GM12878 (cell line): ENCODE results near the gene C6orf15. TPM values are rescaled to one million over a fixed set of nuclear protein-coding genes. Genes with fewer than 3 reads are reported as not detected.
A peak's percentile ranks its signal among the peaks of the same experiment; 100 is the strongest.

Source experiments
- CBFB ChIP-seq: IDR thresholded peaks from 2 replicates; pipeline ENCODE4 v1.6.1; 2016; ENCODE audit warnings: antibody characterized with exemption, low read depth
- CEBPB ChIP-seq, 2 experiments: fragments of 150-350 bp in 1 of 2; IDR thresholded peaks; 2 replicates each; pipeline ENCODE4 v1.6.1; 2012 to 2014; ENCODE audit warnings: low read depth in 2 of 2, low read length in 2 of 2, borderline replicate concordance in 1 of 2, inconsistent platforms in 1 of 2
- CHD2 ChIP-seq: IDR thresholded peaks from 2 replicates; pipeline ENCODE4 v1.6.1; 2011; ENCODE audit warnings: low read depth, low read length, improper control_type of control experiment, borderline replicate concordance
- CTCF ChIP-seq, 3 experiments: IDR thresholded peaks in 2 of 3; conservative IDR thresholded peaks in 1 of 3; 2 replicates each; pipeline ENCODE4 v1.5.1; 2011; ENCODE audit warnings: low read depth in 3 of 3, low read length in 3 of 3, mild to moderate bottlenecking in 3 of 3, control low read depth in 2 of 3, moderate library complexity in 2 of 3, inconsistent platforms in 1 of 3, mixed read lengths in 1 of 3; ENCODE audit not compliant: control insufficient read depth in 2 of 3, insufficient read depth in 1 of 3; ENCODE audit errors: extremely low read depth in 1 of 3
- ELK1 ChIP-seq: IDR thresholded peaks from 2 replicates; pipeline ENCODE4 v1.6.1; 2012; ENCODE audit warnings: low read depth, low read length, improper control_type of control experiment
- EZH2 ChIP-seq: IDR thresholded peaks from 2 replicates; pipeline ENCODE4 v1.6.1; 2012; ENCODE audit warnings: low read depth, mild to moderate bottlenecking, control low read depth, inconsistent platforms, low read length, borderline replicate concordance; ENCODE audit not compliant: control insufficient read depth
- FOXM1 ChIP-seq: IDR thresholded peaks from 2 replicates; pipeline ENCODE4 v1.6.1; 2012; ENCODE audit warnings: low read depth, mild to moderate bottlenecking, inconsistent platforms, low read length, moderate library complexity
- HDAC2 ChIP-seq: fragments of 200-600 bp; sonication (generic); IDR thresholded peaks from 2 replicates; pipeline ENCODE4 v1.6.1; 2017
- JUNB ChIP-seq: IDR thresholded peaks from 2 replicates; pipeline ENCODE4 v1.6.1; 2016; ENCODE audit warnings: antibody characterized with exemption, mild to moderate bottlenecking
- KAT2A ChIP-seq: conservative IDR thresholded peaks from 2 replicates; pipeline ENCODE4 v1.6.1; 2011; ENCODE audit warnings: low read depth, low read length; ENCODE audit not compliant: control insufficient read depth
- MEF2A ChIP-seq: IDR thresholded peaks from 2 replicates; pipeline ENCODE4 v1.6.1; 2011; ENCODE audit warnings: low read depth, mild to moderate bottlenecking, low read length, moderate library complexity; ENCODE audit not compliant: insufficient read depth
- MTA2 ChIP-seq: fragments of 450-650 bp; IDR thresholded peaks from 2 replicates; pipeline ENCODE4 v1.6.1; 2016; ENCODE audit warnings: low read depth, mild to moderate bottlenecking, moderate library complexity
- MYC ChIP-seq: IDR thresholded peaks from 2 replicates; pipeline ENCODE4 v1.6.1; 2011; ENCODE audit warnings: mild to moderate bottlenecking, low read length, moderate library complexity, inconsistent platforms; ENCODE audit not compliant: insufficient read depth, insufficient replicate concordance, insufficient read length, severe bottlenecking
- PAX5 ChIP-seq: IDR thresholded peaks from 2 replicates; pipeline ENCODE4 v1.6.1; 2011; ENCODE audit warnings: low read depth, low read length, borderline replicate concordance
- PAX8 ChIP-seq: fragments of 450-650 bp; IDR thresholded peaks from 2 replicates; pipeline ENCODE4 v1.6.1; 2017; ENCODE audit warnings: mild to moderate bottlenecking, moderate library complexity
- RCOR1 ChIP-seq: conservative IDR thresholded peaks from 2 replicates; pipeline ENCODE4 v1.6.1; 2012; ENCODE audit warnings: low read depth, low read length, improper control_type of control experiment
- SMC3 ChIP-seq: IDR thresholded peaks from 2 replicates; pipeline ENCODE4 v1.6.1; 2011; ENCODE audit warnings: low read length, improper control_type of control experiment, borderline replicate concordance
- ZBTB40 ChIP-seq: fragments of 450-650 bp; IDR thresholded peaks from 2 replicates; pipeline ENCODE4 v1.6.1; 2016; ENCODE audit warnings: mild to moderate bottlenecking, moderate library complexity, borderline replicate concordance
- ZNF622 ChIP-seq: fragments of 450-650 bp; IDR thresholded peaks from 2 replicates; pipeline ENCODE4 v1.6.1; 2017; ENCODE audit warnings: mild to moderate bottlenecking, inconsistent platforms
- polyA plus RNA-seq, 11 experiments: library from polyadenylated mRNA; depleted of rRNA in 4 of 11; unstranded in 6 of 11; stranded (reverse) in 5 of 11; fragments of >200 nt; fragmentation: Nextera tagmentation in 4 of 11; fragmentation: Illumina TruSeq in 1 of 11; extraction: Ambion mirVana in 4 of 11; extraction: Trizol in 1 of 11; gene quantifications; 1 replicate in 1 of 11; 2 replicates in 10 of 11; pipeline versions ENCODE4 v1.2.1 to v1.2.3, GENCODE V29; 2011 to 2016; ENCODE audit warnings: inconsistent platforms in 2 of 11, missing spikeins in 2 of 11, low read depth in 1 of 11
- total RNA-seq, 4 experiments: library from RNA; depleted of rRNA in 3 of 4; stranded (reverse); fragments of >200 nt in 3 of 4; fragmentation: Illumina TruSeq in 1 of 4; extraction: Trizol in 1 of 4; gene quantifications; 2 replicates each; pipeline versions ENCODE4 v1.2.1 to v1.2.3, GENCODE V29; 2013 to 2021
- TF ChIP-seq, protein P1 (sequence below): fragments of 450-650 bp; formaldehyde crosslinking; IDR thresholded peaks from 2 replicates; pipeline ENCODE4 v1.4.0; 2022; ENCODE audit warnings: mild to moderate bottlenecking, moderate library complexity

C6orf15 gene
- total and polyA plus RNA-seq, 10 of the 15 experiments (the other 5 are each of a cell fraction or from before 2014, with no cell fraction given): not detected

DNA sequence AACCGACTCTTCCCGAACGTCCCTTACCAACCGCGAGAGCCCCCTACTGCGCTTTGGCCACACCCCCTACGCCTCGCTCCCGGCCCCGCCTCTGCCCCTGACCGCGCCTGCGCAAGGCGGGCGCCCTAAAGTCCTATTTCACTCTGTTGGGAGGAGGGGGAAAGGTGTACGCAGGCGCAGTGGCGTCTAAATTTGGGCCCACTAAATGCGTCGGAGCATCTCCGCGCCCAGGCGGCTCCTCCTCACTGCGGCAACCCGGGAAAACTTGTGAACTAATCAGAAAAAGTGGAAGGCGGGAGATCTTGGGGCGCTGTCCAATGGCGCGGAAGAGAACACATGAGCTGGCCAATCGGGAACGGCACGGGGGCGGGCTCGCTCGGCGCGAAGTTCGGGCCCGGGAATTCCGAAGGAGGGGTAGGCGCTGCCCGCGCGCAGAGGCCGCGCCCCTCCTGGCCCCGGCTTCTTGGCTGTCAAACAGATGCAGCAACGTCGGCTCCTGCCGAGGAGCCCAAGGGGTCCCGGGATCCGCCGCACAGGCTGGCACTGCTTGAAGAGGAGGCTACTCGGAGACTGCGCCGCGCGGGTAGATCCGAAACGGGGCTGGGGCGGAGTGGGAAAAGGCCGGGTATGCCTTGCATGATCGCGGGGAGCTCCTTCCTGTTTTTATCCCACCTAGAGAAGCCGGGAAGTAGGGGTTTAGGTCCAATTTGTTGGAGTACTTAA, 45.9 kb upstream of the C6orf15 start, which contains the start of gene TCF19 (continued):
- TF ChIP-seq CEBPB (IDR thresholded peaks at IDR 0.05; ENCODE audit: borderline replicate concordance in 1 of 2, low read depth in 2 of 2, low read length in 2 of 2) (no peak), PAX8 (no peak), CBFB (no peak), PAX5 (no peak), MEF2A (no peak), JUNB (no peak), MTA2 (no peak), KAT2A (no peak), MYC (no peak), HDAC2 (no peak), CTCF (IDR thresholded peaks at IDR 0.05 in 2 of 3, conservative IDR thresholded peaks at IDR 0.05 in 1 of 3; ENCODE audit: control insufficient read depth in 2 of 3, extremely low read depth in 1 of 3, insufficient read depth in 1 of 3, low read depth in 3 of 3, low read length in 3 of 3) (no peak), RCOR1 (no peak), FOXM1 (peak; percentile 74; the same call in 1 of the 2 replicates), CHD2 (peak; percentile 94), ELK1 (no peak), ZNF622 (no peak), EZH2 (no peak), ZBTB40 (peak; percentile 31; the same call in 1 of the 2 replicates), SMC3 (no peak)
- TF ChIP-seq, protein P1, sequence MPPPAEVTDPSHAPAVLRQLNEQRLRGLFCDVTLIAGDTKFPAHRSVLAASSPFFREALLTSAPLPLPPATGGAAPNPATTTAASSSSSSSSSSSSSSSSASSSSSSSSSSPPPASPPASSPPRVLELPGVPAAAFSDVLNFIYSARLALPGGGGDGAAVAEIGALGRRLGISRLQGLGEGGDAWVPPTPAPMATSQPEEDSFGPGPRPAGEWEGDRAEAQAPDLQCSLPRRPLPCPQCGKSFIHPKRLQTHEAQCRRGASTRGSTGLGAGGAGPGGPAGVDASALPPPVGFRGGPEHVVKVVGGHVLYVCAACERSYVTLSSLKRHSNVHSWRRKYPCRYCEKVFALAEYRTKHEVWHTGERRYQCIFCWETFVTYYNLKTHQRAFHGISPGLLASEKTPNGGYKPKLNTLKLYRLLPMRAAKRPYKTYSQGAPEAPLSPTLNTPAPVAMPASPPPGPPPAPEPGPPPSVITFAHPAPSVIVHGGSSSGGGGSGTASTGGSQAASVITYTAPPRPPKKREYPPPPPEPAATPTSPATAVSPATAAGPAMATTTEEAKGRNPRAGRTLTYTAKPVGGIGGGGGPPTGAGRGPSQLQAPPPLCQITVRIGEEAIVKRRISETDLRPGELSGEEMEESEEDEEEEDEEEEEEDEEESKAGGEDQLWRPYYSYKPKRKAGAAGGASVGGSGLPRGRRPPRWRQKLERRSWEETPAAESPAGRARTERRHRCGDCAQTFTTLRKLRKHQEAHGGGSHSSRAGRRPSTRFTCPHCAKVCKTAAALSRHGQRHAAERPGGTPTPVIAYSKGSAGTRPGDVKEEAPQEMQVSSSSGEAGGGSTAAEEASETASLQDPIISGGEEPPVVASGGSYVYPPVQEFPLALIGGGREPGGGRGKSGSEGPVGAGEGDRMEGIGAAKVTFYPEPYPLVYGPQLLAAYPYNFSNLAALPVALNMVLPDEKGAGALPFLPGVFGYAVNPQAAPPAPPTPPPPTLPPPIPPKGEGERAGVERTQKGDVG (CRISPR knock-in tag): no peak
